ENCODE data around the gene TEX10. TPM values are rescaled to one million over a fixed set of nuclear protein-coding genes. Genes with fewer than 3 reads are reported as not detected.

The TEX10 gene
- polyA plus RNA-seq, 1 donor from 2014 or later: 30.5 TPM

GRCh38 chr9:100366121-100366520 lies 13.4 kb upstream of the TEX10 start:
- Histone ChIP-seq H3K9me2 (ENCODE audit: insufficient read depth, low read length) (no peaks in the 10 kb centered on the region), H3K4me3 (ENCODE audit: low read length) (no peak overlapping the region), H4K20me1 (ENCODE audit: insufficient read depth) (no peaks in the 10 kb centered on the region), H3K9ac (ENCODE audit: low read length) (no peak overlapping the region), H3K79me2 (replicated peaks; ENCODE audit: insufficient read depth, low read length) (no peaks in the 10 kb centered on the region), H3K4me2 (ENCODE audit: low read length) (no peak overlapping the region), H3F3A (ENCODE audit: insufficient read depth, low read length, poor library complexity, severe bottlenecking) (no peaks in the 10 kb centered on the region), H3K9me3 (ENCODE audit: low read length) (no peaks in the 10 kb centered on the region), H2AFZ (ENCODE audit: low read depth, low read length) (no peak overlapping the region), H3K27ac (ENCODE audit: low read length) (no peak overlapping the region), H3K36me3 (ENCODE audit: insufficient read depth, low read length) (no peaks in the 10 kb centered on the region), H3K27me3 (ENCODE audit: insufficient read depth, low read depth, low read length) (no peaks in the 10 kb centered on the region)
- TF ChIP-seq POLR2AphosphoS5 (IDR thresholded peaks at IDR 0.05) (no peak), SMC3 (conservative IDR thresholded peaks at IDR 0.05; ENCODE audit: poor library complexity) (no peak), TAF1 (IDR thresholded peaks at IDR 0.05; ENCODE audit: low read depth) (no peak), MXI1 (conservative IDR thresholded peaks at IDR 0.05; ENCODE audit: poor library complexity, severe bottlenecking) (no peak), CTCF (IDR thresholded peaks at IDR 0.05; ENCODE audit: poor library complexity, severe bottlenecking) (no peak), EZH2 (IDR thresholded peaks at IDR 0.05; ENCODE audit: borderline replicate concordance, insufficient read depth, low read length, poor library complexity, severe bottlenecking) (no peak)

- Histone ChIP-seq H3F3A (ENCODE audit: insufficient read depth, low read length, poor library complexity, severe bottlenecking) (no peaks in the 10 kb centered on the region), H4K20me1 (ENCODE audit: insufficient read depth) (no peaks in the 10 kb centered on the region), H2AFZ (ENCODE audit: low read depth, low read length) (no peak overlapping the region), H3K9me3 (ENCODE audit: low read length) (no peaks in the 10 kb centered on the region), H3K9ac (ENCODE audit: low read length) (no peak overlapping the region), H3K27ac (ENCODE audit: low read length) (no peak overlapping the region), H3K9me2 (ENCODE audit: insufficient read depth, low read length) (no peaks in the 10 kb centered on the region), H3K79me2 (replicated peaks; ENCODE audit: insufficient read depth, low read length) (no peaks in the 10 kb centered on the region), H3K36me3 (ENCODE audit: insufficient read depth, low read length) (no peaks in the 10 kb centered on the region), H3K27me3 (ENCODE audit: insufficient read depth, low read depth, low read length) (no peaks in the 10 kb centered on the region), H3K4me3 (ENCODE audit: low read length) (no peak overlapping the region), H3K4me2 (ENCODE audit: low read length) (no peak overlapping the region)
- no peak for TF ChIP-seq RAD21 (conservative IDR thresholded peaks at IDR 0.05)
- no peak for TF ChIP-seq EP300 (conservative IDR thresholded peaks at IDR 0.05; ENCODE audit: poor library complexity, severe bottlenecking)
- no peak for TF ChIP-seq MXI1 (conservative IDR thresholded peaks at IDR 0.05; ENCODE audit: poor library complexity, severe bottlenecking)
- no peak for TF ChIP-seq REST (IDR thresholded peaks at IDR 0.05; ENCODE audit: borderline replicate concordance)
- TF ChIP-seq CTCF (IDR thresholded peaks at IDR 0.05; ENCODE audit: poor library complexity, severe bottlenecking): no peak
- no peak for TF ChIP-seq TAF1 (IDR thresholded peaks at IDR 0.05; ENCODE audit: low read depth)
- no peak for TF ChIP-seq EZH2 (IDR thresholded peaks at IDR 0.05; ENCODE audit: borderline replicate concordance, insufficient read depth, low read length, poor library complexity, severe bottlenecking)
- TF ChIP-seq SMC3 (conservative IDR thresholded peaks at IDR 0.05; ENCODE audit: poor library complexity): no peak
- no peak for TF ChIP-seq POLR2AphosphoS5 (IDR thresholded peaks at IDR 0.05)
Observed at GRCh38 chr9:100364013-100364412, 11.3 kb upstream of the TEX10 start.
